Ectodermal cell (in vitro differentiated cells): ENCODE measurements around the gene CASTOR1.

ENCODE experiments used
- H3K27ac ChIP-seq: 2 replicates; pipeline ENCODE4 v1.7.0; 2013; ENCODE audit warnings: mild to moderate bottlenecking, low read depth, low read length; ENCODE audit not compliant: insufficient read depth, poor library complexity, severe bottlenecking
- H3K27me3 ChIP-seq: 2 replicates; pipeline ENCODE4 v1.7.0; 2013; ENCODE audit warnings: mild to moderate bottlenecking, low read length; ENCODE audit not compliant: insufficient read depth, control insufficient read depth, poor library complexity, severe bottlenecking
- H3K36me3 ChIP-seq: one replicate; pipeline ENCODE4 v1.7.0; 2013; ENCODE audit warnings: low read length; ENCODE audit not compliant: control insufficient read depth, insufficient read depth
- H3K4me1 ChIP-seq: one replicate; pipeline ENCODE4 v1.7.0; 2013; ENCODE audit warnings: low read length; ENCODE audit not compliant: control insufficient read depth, insufficient read depth
- H3K4me3 ChIP-seq: 2 replicates; pipeline ENCODE4 v1.7.0; 2013; ENCODE audit warnings: low read depth, low read length, control low read depth; ENCODE audit not compliant: insufficient read depth
- H3K9me3 ChIP-seq: 2 replicates; pipeline ENCODE4 v1.7.0; 2013; ENCODE audit warnings: mild to moderate bottlenecking, low read length, moderate library complexity; ENCODE audit not compliant: control insufficient read depth
- WGBS, 2 experiments: methylation state at CpG; one replicate each; pipeline ENCODE4 v1.1.7; 2013; ENCODE audit warnings: missing lambda C conversion rate in 2 of 2; 5-methylcytosine and 5-hydroxymethylcytosine counted together

Gene CASTOR1

DNA sequence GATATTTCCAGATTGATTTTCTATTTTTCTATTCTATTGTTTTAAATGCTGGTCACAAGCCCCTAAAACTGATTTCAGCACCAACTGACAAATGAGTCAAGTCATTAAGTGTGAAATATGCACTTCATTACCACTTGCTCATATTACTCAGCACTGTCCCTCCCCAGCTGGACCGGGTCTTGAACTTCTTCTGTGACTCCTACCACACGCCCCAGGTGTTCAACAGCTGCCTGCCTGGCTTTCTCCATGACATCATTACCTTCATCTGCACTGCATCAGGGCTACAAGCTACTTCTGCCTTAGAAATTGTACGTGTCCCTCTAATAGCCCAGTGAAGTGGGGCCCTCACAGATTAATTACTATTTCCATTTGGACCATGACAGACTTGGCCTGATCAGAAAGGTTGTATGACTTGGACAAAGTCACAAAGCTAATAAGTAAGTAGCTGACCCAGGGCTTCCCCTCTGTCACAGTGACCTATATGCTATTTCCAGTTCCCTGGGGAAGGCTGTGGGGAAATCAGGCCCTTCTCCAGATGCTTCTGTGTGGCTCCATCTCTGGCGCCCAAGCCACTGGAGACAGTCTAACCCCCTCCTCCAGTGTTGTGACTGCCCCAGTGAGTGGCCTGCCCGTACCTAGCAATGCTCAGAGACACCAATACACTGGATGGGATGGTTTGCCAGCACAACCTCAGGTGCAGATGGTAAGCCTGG is 19.4 kb upstream of the CASTOR1 start:
- 89 to 91% methylated on average over 5 of the region's 5 CpGs for WGBS, 2 experiments
- Histone ChIP-seq H3K4me3 (no peak overlapping the region), H3K4me1 (peaks cover 6% of the 10 kb centered on the region), H3K27me3 (no peaks in the 10 kb centered on the region), H3K36me3 (no peaks in the 10 kb centered on the region), H3K27ac (no peak overlapping the region), H3K9me3 (no peaks in the 10 kb centered on the region)

DNA sequence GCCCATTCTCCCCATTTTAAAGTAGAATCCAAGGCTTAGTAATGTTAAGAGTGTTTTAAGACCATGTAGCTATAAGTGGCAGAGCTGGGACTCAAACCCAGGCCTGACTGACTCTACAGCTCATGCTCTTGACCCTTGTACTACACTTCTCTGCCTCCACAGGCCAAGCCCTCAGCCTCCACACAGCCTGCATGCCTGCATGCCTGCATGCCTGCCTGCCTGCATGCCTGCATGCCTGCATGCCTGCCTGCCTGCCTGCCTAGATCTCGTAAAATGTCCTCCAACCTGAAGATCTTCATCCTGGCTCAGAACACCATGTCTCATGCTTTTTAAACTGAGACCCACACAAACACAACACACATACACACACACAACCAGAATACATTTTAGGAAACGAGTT is 18.8 kb upstream of the CASTOR1 start:
- WGBS, 2 experiments, result 88 to 92% methylated on average over 2 of the region's 2 CpGs

DNA sequence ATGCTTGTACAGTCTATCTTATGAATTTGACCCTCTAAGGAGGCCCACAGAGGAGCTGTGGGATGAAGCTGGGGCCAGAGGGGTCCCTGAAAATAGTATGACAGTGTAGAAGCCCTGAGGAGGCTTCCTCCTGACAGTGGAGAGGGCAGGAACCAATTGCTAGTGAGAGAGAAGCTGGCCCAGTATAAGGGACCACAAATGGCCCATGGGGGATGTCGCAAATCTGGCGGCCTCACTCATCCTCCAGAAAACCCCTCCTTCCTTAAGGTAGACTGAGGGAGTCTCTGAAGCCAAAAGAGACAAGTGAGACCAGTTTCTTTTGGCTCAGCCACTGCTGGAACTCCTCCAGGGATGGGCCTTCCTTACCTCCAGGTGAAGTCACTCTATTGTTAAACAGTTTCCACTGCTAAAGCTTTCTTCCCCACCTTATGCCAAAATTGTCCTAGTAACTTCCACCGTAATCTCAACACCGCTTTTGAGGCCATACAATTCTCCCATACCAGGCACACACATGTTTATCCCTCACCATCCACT is 17.8 kb upstream of the CASTOR1 start:
- H3K9me3 ChIP-seq, result no peaks in the 10 kb centered on the region
- no peak overlapping the region for H3K27ac ChIP-seq
- H3K4me3 ChIP-seq, result no peak overlapping the region
- H3K36me3 ChIP-seq, result no peaks in the 10 kb centered on the region
- WGBS, 2 experiments, result 90 to 97% methylated on average over 4 of the region's 4 CpGs
- peaks cover 6% of the 10 kb centered on the region for H3K4me1 ChIP-seq
- no peaks in the 10 kb centered on the region for H3K27me3 ChIP-seq

More for the DNA sequence above, 18.8 kb upstream of the CASTOR1 start:
- Histone ChIP-seq H3K27me3 (no peaks in the 10 kb centered on the region), H3K4me1 (peaks cover 6% of the 10 kb centered on the region), H3K4me3 (no peak overlapping the region), H3K27ac (no peak overlapping the region), H3K36me3 (no peaks in the 10 kb centered on the region), H3K9me3 (no peaks in the 10 kb centered on the region)

DNA sequence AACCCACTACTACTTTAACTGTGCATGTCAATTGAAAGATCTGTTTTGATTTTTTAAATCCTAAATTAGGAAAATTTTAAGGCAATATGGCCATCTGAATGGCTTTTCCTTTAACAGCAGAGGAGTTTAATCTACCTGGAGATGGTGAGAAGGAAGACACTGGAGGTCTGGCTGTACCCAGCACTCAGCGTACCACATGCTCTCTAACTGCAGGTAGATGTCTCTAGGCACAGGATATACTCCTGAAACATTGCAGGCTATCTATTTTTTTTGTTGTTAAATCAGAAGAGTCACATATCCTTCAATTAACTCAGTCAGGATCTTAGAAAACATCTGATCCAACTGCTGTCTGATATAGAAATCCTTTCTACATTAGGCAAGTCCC is 17.3 kb upstream of the CASTOR1 start:
- WGBS, 2 experiments, result 92 to 100% methylated on average over 1 of the region's 1 CpG
- Histone ChIP-seq H3K36me3 (no peaks in the 10 kb centered on the region), H3K4me3 (no peak overlapping the region), H3K4me1 (peaks cover 6% of the 10 kb centered on the region), H3K27ac (no peak overlapping the region), H3K27me3 (no peaks in the 10 kb centered on the region), H3K9me3 (no peaks in the 10 kb centered on the region)

DNA sequence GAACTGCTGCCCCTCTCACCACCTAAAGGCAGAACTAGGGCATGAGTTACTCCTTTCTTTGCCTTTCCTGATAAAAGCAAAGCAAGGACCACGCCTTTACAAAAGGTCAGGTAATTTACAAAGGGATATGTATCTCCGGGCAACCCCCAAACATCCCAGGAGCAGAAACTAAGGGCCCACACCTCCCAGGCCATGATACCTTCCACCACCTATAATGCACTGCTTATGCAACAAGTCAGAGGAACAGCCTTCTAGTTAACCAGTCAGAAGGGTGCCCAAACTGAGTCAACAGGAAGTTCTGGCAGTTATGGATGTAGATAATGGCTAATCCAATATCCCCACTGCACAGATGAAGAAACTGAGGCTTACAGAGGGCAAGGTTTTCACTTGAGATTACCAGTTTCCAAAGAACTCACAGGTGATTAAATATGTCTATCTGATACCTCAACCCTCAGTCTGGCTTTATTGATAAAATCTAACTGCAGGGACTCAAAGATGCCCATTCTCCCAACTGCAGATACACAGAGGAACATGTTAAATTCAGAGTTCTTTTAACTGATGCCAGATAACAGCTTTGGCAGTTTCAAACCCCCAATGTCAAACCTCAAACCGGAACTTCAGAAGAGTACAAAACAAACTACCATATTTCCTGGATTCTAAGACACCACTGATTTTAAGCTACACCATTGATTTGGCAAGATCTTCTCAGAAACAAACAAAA is 16.8 kb upstream of the CASTOR1 start:
- H3K9me3 ChIP-seq, result no peaks in the 10 kb centered on the region
- H3K27ac ChIP-seq, result no peak overlapping the region
- 86 to 88% methylated on average over 3 of the region's 3 CpGs for WGBS, 2 experiments
- peaks cover 6% of the 10 kb centered on the region for H3K4me1 ChIP-seq
- no peaks in the 10 kb centered on the region for H3K27me3 ChIP-seq
- H3K4me3 ChIP-seq, result no peak overlapping the region
- H3K36me3 ChIP-seq, result no peaks in the 10 kb centered on the region

DNA sequence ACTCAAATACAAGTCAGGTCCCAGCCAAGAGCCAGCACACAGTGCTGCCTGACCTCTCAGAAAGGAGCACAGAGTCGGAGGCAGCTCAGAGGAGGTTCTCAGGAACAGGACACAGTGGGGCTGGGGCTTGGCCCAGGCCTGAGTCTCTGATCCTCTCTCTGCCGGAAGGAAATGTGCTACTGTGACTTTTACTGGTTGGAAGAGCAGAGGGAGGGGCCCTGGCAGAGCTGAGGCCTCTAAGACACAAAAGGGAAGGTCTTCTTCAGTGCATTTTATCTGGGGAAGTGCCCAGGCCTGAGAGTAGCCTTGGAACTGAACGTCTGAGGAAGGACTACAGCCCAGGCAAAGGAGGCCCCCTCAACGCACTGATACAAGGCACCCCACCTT is 16.2 kb upstream of the CASTOR1 start:
- H3K27me3 ChIP-seq, result no peaks in the 10 kb centered on the region
- no peaks in the 10 kb centered on the region for H3K36me3 ChIP-seq
- no peaks in the 10 kb centered on the region for H3K9me3 ChIP-seq
- no peak overlapping the region for H3K4me3 ChIP-seq
- H3K27ac ChIP-seq, result no peak overlapping the region
- peaks cover under 1% of the 10 kb centered on the region for H3K4me1 ChIP-seq
- WGBS, 2 experiments, result 65 to 69% methylated on average over 4 of the region's 4 CpGs

DNA sequence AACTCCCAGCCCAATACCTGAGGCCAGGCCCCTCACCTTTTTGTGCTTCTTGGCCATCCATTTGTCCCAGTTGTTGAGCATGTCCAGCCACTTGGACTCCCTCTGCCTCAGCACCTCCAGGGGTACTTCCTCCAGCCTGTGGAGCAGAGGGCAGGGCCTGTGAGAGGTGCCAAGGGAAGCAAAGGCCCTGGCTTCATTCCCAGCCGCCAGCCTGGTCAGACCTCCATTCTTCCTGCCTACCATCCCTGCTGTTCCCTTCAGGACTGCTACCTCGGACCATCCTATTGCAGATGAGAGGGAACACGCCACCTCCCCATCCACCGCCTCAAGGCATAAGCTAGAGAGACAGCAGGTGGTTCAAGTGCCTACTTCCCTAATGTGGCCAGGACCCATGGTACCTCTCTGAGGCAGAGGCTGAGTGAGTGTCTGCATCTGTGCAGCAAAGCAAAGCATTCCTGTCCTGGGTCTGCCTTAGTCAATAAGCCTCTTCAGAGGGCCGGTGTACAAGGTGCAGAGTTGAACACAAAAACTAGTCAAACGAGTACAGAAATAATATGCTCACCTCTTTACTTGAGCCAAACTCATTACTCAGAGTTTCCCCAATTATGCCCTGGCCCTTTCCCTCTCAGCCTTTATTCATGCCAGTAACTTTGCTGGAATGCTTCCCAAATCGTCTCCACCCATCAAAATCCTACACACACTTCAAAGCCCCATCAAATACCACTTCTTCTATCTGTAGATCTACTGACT is 15.4 kb upstream of the CASTOR1 start:
- no peak overlapping the region for H3K4me3 ChIP-seq
- no peaks in the 10 kb centered on the region for H3K4me1 ChIP-seq
- H3K36me3 ChIP-seq, result no peaks in the 10 kb centered on the region
- H3K27me3 ChIP-seq, result no peaks in the 10 kb centered on the region
- H3K9me3 ChIP-seq, result no peaks in the 10 kb centered on the region
- 90% methylated on average over 7 of the region's 7 CpGs for WGBS, 2 experiments
- no peak overlapping the region for H3K27ac ChIP-seq

DNA sequence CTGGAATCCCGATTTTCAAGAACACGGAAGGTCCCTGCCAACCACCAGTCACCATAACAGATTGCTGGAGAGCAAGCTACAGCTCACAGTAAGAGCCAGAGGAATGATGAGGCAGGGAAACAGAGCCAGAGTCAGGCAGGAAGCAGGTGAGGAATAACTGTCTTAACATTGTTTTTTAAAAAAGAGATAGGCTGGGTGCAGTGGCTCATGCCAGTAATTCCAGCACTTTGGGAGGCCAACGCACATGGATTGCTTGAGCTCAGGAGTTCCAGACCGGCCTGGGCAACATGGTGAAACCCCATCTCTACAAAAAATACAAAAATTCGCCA is 13.5 kb upstream of the CASTOR1 start:
- Histone ChIP-seq H3K4me1 (no peaks in the 10 kb centered on the region), H3K36me3 (no peaks in the 10 kb centered on the region), H3K27me3 (no peaks in the 10 kb centered on the region), H3K4me3 (no peak overlapping the region), H3K9me3 (no peaks in the 10 kb centered on the region), H3K27ac (no peak overlapping the region)
- WGBS, 2 experiments, result 93 to 95% methylated on average over 5 of the region's 5 CpGs

DNA sequence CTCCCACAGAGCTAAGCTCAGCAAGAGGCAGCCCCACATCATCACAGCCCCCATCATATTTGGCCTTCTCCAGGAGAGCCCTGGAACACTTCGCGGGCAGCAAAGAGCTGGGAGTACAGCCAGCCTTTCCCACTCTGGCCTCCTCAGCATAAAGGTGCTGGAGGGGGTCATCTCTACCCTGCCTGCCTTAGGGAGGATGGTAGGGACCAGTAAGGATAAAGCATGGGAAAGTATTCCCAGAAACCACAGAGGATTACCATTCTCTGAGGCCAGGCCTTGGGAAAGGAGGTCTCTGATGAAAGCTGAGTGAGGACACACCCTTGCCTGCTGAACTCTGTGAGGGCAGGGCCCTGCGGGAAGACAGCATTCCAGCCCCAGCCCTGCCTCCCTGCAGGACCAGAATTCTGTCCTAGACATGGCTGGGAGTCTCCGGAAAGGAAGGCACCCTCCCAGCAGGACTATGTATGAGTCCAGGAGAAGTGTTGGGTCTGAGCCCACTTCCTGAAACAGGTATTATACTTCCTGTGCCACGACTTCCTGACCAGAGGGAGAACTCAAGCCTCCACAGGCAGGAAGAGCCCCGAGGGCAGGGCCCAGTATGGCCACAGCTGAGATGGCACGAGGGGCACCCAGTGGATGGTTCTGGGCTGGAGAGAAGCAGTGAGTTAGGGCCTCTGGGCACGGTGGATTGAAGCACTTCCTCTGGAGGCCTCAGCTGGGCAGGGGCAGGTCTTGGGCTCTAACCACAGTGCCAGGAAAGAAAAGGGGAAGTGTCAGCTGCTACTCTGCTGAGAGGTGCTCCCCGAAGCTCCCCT is 12.9 kb upstream of the CASTOR1 start:
- Histone ChIP-seq H3K4me3 (no peak overlapping the region), H3K36me3 (no peaks in the 10 kb centered on the region), H3K27me3 (no peaks in the 10 kb centered on the region), H3K4me1 (no peaks in the 10 kb centered on the region), H3K9me3 (no peaks in the 10 kb centered on the region), H3K27ac (no peak overlapping the region)
- WGBS, 2 experiments, result 92% methylated on average over 9 of the region's 9 CpGs
